ENCODE measurements around the gene VPS26A. TPM values are rescaled to one million over a fixed set of nuclear protein-coding genes. Genes with fewer than 3 reads are reported as not detected.
"Not testable (repeated sequence)": the region's sequence is repeated elsewhere in the genome, so short reads cannot be mapped to it uniquely, and the experiment has no call there.

The VPS26A gene
- polyA plus RNA-seq, 1 experiment: 44.4 TPM

GRCh38 chr10:69139961-69140360, 16.0 kb downstream of the VPS26A start:
- Histone ChIP-seq H3K9me3 (ENCODE audit: control insufficient read depth, insufficient read depth, low read length) (no peaks in the 10 kb centered on the region), H3K4me3 (ENCODE audit: low read depth, low read length) (no peak overlapping the region), H3K27ac (ENCODE audit: low read depth, low read length) (no peak overlapping the region), H3K27me3 (ENCODE audit: control insufficient read depth, insufficient read depth, low read length) (no peaks in the 10 kb centered on the region)
- ChIA-PET POLR2A (no interaction called here), CTCF (interaction anchor here (0.5 kb wide), 1 partner anchor 12 kb away, joined by 6 read pairs; no protein-coding TSS in a partner anchor)
- no peak for DNase-seq (ENCODE audit: low read depth, low spot score)
- TF ChIP-seq CTCF (IDR thresholded peaks at IDR 0.05; ENCODE audit: low read depth, low read length): no peak

- H3K4me3 ChIP-seq (ENCODE audit: low read depth, low read length): no peak overlapping the region
- DNase-seq (ENCODE audit: low read depth, low spot score): no peak
- TF ChIP-seq CTCF (IDR thresholded peaks at IDR 0.05; ENCODE audit: low read depth, low read length): no peak
- ChIA-PET CTCF (no interaction called here), POLR2A (no interaction called here)
- H3K27me3 ChIP-seq (ENCODE audit: control insufficient read depth, insufficient read depth, low read length): no peaks in the 10 kb centered on the region
- no peak overlapping the region for H3K27ac ChIP-seq (ENCODE audit: low read depth, low read length)
- no peaks in the 10 kb centered on the region for H3K9me3 ChIP-seq (ENCODE audit: control insufficient read depth, insufficient read depth, low read length)
These were observed 17.3 kb downstream of the VPS26A start for GRCh38 chr10:69141304-69141703.

GRCh38 chr10:69142074-69142473, 18.1 kb downstream of the VPS26A start:
- H3K9me3 ChIP-seq (ENCODE audit: control insufficient read depth, insufficient read depth, low read length); DNase-seq (ENCODE audit: low read depth, low spot score); H3K4me3 ChIP-seq (ENCODE audit: low read depth, low read length); H3K27me3 ChIP-seq (ENCODE audit: control insufficient read depth, insufficient read depth, low read length); H3K27ac ChIP-seq (ENCODE audit: low read depth, low read length); POLR2A ChIA-PET: not testable (repeated sequence)
- CTCF ChIA-PET: interaction anchor here (1.7 kb wide), 1 partner anchor 153 kb away, joined by 4 read pairs; no protein-coding TSS in a partner anchor

GRCh38 chr10:69142983-69143382, 19.0 kb downstream of the VPS26A start:
- POLR2A ChIA-PET: no interaction called here
- Histone ChIP-seq H3K9me3 (ENCODE audit: control insufficient read depth, insufficient read depth, low read length) (no peaks in the 10 kb centered on the region), H3K4me3 (ENCODE audit: low read depth, low read length) (no peak overlapping the region), H3K27me3 (ENCODE audit: control insufficient read depth, insufficient read depth, low read length) (no peaks in the 10 kb centered on the region), H3K27ac (ENCODE audit: low read depth, low read length) (no peak overlapping the region)
- no peak for TF ChIP-seq CTCF (IDR thresholded peaks at IDR 0.05; ENCODE audit: low read depth, low read length)
- no peak for DNase-seq (ENCODE audit: low read depth, low spot score)
- CTCF ChIA-PET: interaction anchor here (1.7 kb wide), 1 partner anchor 154 kb away, joined by 4 read pairs; no protein-coding TSS in a partner anchor

GRCh38 chr10:69145329-69145728, 21.4 kb downstream of the VPS26A start:
- ChIA-PET POLR2A (no interaction called here), CTCF (no interaction called here)
- no peak for TF ChIP-seq CTCF (IDR thresholded peaks at IDR 0.05; ENCODE audit: low read depth, low read length)

GRCh38 chr10:69145864-69146263, 21.9 kb downstream of the VPS26A start:
- ChIA-PET CTCF (no interaction called here), POLR2A (no interaction called here)
- H3K27ac ChIP-seq (ENCODE audit: low read depth, low read length): no peak overlapping the region
- H3K4me3 ChIP-seq (ENCODE audit: low read depth, low read length): no peak overlapping the region
- DNase-seq (ENCODE audit: low read depth, low spot score): no peak
- no peaks in the 10 kb centered on the region for H3K9me3 ChIP-seq (ENCODE audit: control insufficient read depth, insufficient read depth, low read length)
- H3K27me3 ChIP-seq (ENCODE audit: control insufficient read depth, insufficient read depth, low read length): no peaks in the 10 kb centered on the region
- TF ChIP-seq CTCF (IDR thresholded peaks at IDR 0.05; ENCODE audit: low read depth, low read length): no peak

More at GRCh38 chr10:69145329-69145728, 21.4 kb downstream of the VPS26A start:
- no peaks in the 10 kb centered on the region for H3K27me3 ChIP-seq (ENCODE audit: control insufficient read depth, insufficient read depth, low read length)
- DNase-seq (ENCODE audit: low read depth, low spot score): no peak
- no peak overlapping the region for H3K27ac ChIP-seq (ENCODE audit: low read depth, low read length)
- no peaks in the 10 kb centered on the region for H3K9me3 ChIP-seq (ENCODE audit: control insufficient read depth, insufficient read depth, low read length)
- H3K4me3 ChIP-seq (ENCODE audit: low read depth, low read length): no peak overlapping the region
